ENCODE measurements around the gene UNC5CL. TPM values are rescaled to one million over a fixed set of nuclear protein-coding genes. Genes with fewer than 3 reads are reported as not detected.

Gene UNC5CL
- total RNA-seq, 1 donor from 2014 or later, result 2.2 TPM

- no peak overlapping the region for H3K4me3 ChIP-seq (ENCODE audit: low read depth, low read length)
- no peak for DNase-seq (ENCODE audit: low read depth)
- TF ChIP-seq CTCF (conservative IDR thresholded peaks at IDR 0.05; ENCODE audit: low read depth, low read length), result no peak
Measured at GRCh38 chr6:40977695-40978094, 61.3 kb downstream of the UNC5CL start.

- DNase-seq (ENCODE audit: low read depth), result no peak
- H3K4me3 ChIP-seq (ENCODE audit: low read depth, low read length), result no peak overlapping the region
- TF ChIP-seq CTCF (conservative IDR thresholded peaks at IDR 0.05; ENCODE audit: low read depth, low read length), result no peak
Measured at GRCh38 chr6:40977085-40977484, 61.9 kb downstream of the UNC5CL start.

Other genes starting within 250 kb of the UNC5CL start
- gene TSPO2, start 3.2 kb upstream of the UNC5CL start, total RNA-seq, result not detected in 2 replicates
- not detected in 2 replicates for gene APOBEC2, start 14.0 kb upstream of the UNC5CL start, total RNA-seq
- 15.7 and 19.5 TPM in 2 replicates for gene OARD1, start 33.1 kb upstream of the UNC5CL start, total RNA-seq
- gene NFYA, start 33.8 kb upstream of the UNC5CL start, total RNA-seq, result 9.1 and 23.9 TPM in 2 replicates
- gene TREML1, start 115.1 kb upstream of the UNC5CL start, total RNA-seq, result not detected in 2 replicates
- not detected in 2 replicates for gene TREM2, start 123.9 kb upstream of the UNC5CL start, total RNA-seq
- 0.07 TPM in 1 of 2 replicates, not detected in the other for gene TREML2, start 161.9 kb upstream of the UNC5CL start, total RNA-seq
- gene TREML4, start 189.1 kb upstream of the UNC5CL start, total RNA-seq, result not detected in 2 replicates
- 2.0 TPM in 1 of 2 replicates, not detected in the other for gene TREM1, start 247.5 kb upstream of the UNC5CL start, total RNA-seq

Measured in epithelial cell of proximal tubule (primary cell).